OCI-LY7 (cell line): ENCODE data around the gene GBA2. TPM values are rescaled to one million over a fixed set of nuclear protein-coding genes. Genes with fewer than 3 reads are reported as not detected.

Source experiments
- BruUV-seq: library from RNA; stranded (reverse); fragments of 400-500 nt; replicated peaks from 2 replicates; lab custom pipeline; 2021; lab: Mats Ljungman, UMichigan
- CTCF ChIA-PET: fragments of 300-600 bp; sonication (Branson Sonifier 250); formaldehyde crosslinking; loops from one replicate; lab custom pipeline; 2022; ENCODE audit warnings: antibody characterized with exemption; ENCODE audit not compliant: unreplicated experiment; lab: Charles Lee
- POLR2A ChIA-PET: fragments of 300-600 bp; sonication (Branson Sonifier 250); formaldehyde crosslinking; loops from one replicate; lab custom pipeline; 2022; ENCODE audit warnings: antibody characterized with exemption; lab: Charles Lee
- DNase-seq: peaks from one replicate; pipeline ENCODE4 v3.0.0-alpha.2; 2015; ENCODE audit warnings: low spot score
- H2AFZ ChIP-seq: fragments of 200-600 bp; sonication (generic), shearing (Covaris generic); 2 replicates; pipeline ENCODE4 v1.6.1; 2014; ENCODE audit warnings: mild to moderate bottlenecking, antibody characterized with exemption, low read length, moderate library complexity
- H3K27ac ChIP-seq: fragments of 200-600 bp; sonication (generic); 2 replicates; pipeline ENCODE4 v1.5.1; 2014; ENCODE audit warnings: mixed run types, low read depth, mild to moderate bottlenecking, moderate library complexity, low read length, inconsistent platforms; ENCODE audit not compliant: poor library complexity, severe bottlenecking
- H3K36me3 ChIP-seq: fragments of 200-600 bp; sonication (generic); 2 replicates; pipeline ENCODE4 v1.6.1; 2014; ENCODE audit warnings: mild to moderate bottlenecking, antibody characterized with exemption, low read length, moderate library complexity, mixed read lengths; ENCODE audit not compliant: insufficient read depth
- H3K4me1 ChIP-seq: fragments of 200-600 bp; sonication (generic); 2 replicates; pipeline ENCODE4 v1.5.1; 2014; ENCODE audit warnings: mild to moderate bottlenecking, low read length; ENCODE audit not compliant: insufficient read depth, poor library complexity, severe bottlenecking
- H3K4me2 ChIP-seq: fragments of 200-600 bp; sonication (generic); 2 replicates; pipeline ENCODE4 v1.6.1; 2014; ENCODE audit warnings: mild to moderate bottlenecking, low read length
- H3K4me3 ChIP-seq: fragments of 200-600 bp; sonication (generic); 2 replicates; pipeline ENCODE4 v1.5.1; 2014; ENCODE audit warnings: mild to moderate bottlenecking, low read depth, low read length; ENCODE audit not compliant: poor library complexity, severe bottlenecking
- H3K79me2 ChIP-seq: fragments of 200-600 bp; sonication (generic); 2 replicates; pipeline ENCODE4 v1.6.1; 2016; ENCODE audit warnings: low read depth, mild to moderate bottlenecking, low read length, moderate library complexity, mixed read lengths; ENCODE audit not compliant: insufficient read depth
- H3K9me2 ChIP-seq: fragments of 200-600 bp; sonication (generic); 2 replicates; pipeline ENCODE4 v1.6.1; 2016; ENCODE audit warnings: mild to moderate bottlenecking, low read length, mixed read lengths; ENCODE audit not compliant: insufficient read depth
- H3K9me3 ChIP-seq: fragments of 200-600 bp; sonication (generic); 2 replicates; pipeline ENCODE4 v1.6.1; 2014; ENCODE audit warnings: mild to moderate bottlenecking, mixed run types, low read length, mixed read lengths
- H4K20me1 ChIP-seq: fragments of 200-600 bp; sonication (generic); 2 replicates; pipeline ENCODE4 v1.6.1; 2014; ENCODE audit warnings: mild to moderate bottlenecking, antibody characterized with exemption, low read length, moderate library complexity, mixed read lengths; ENCODE audit not compliant: insufficient read depth
- CTCF ChIP-seq: fragments of 200-600 bp; sonication (generic); conservative IDR thresholded peaks from 2 replicates; pipeline ENCODE4 v1.5.1; 2014; ENCODE audit warnings: mild to moderate bottlenecking, antibody characterized with exemption, low read length, moderate library complexity, mixed read lengths
- EZH2phosphoT487 ChIP-seq: fragments of 200-600 bp; sonication (generic); IDR thresholded peaks from 2 replicates; pipeline ENCODE4 v1.6.1; 2018; ENCODE audit warnings: low read depth, borderline replicate concordance, mild to moderate bottlenecking, mixed run types, antibody characterized with exemption, low read length, moderate library complexity, mixed read lengths
- intact Hi-C: fragments of 100-400 bp; cut with micrococcal nuclease; formaldehyde crosslinking; loops from one replicate; pipeline ENCODE4 v1.10.0; 2022; ENCODE audit not compliant: unreplicated experiment
- total RNA-seq, 2 experiments: library from RNA; depleted of rRNA in 1 of 2; stranded (reverse); fragments of >200 nt in 1 of 2; shearing (Covaris generic) in 1 of 2; gene quantifications; 2 replicates each; pipeline ENCODE4 v1.2.3, GENCODE V29; 2014 to 2022

The GBA2 gene
- total RNA-seq, 2 experiments from 2014 or later, result 66.0 to 68.2 TPM

GRCh38 chr9:35711501-35712428 is 37.3 kb downstream of the GBA2 start:
- no peak for DNase-seq
- ChIA-PET CTCF (interaction anchor here (0.6 kb wide), 1 partner anchor 13 kb away, joined by 3 read pairs; no protein-coding TSS in a partner anchor), POLR2A (no interaction called here)
- intact Hi-C loops, result no loop called here
- no peak overlapping the region for H3K27ac ChIP-seq
- H3K4me3 ChIP-seq, result no peak overlapping the region
- no peak overlapping the region for H2AFZ ChIP-seq
- H3K4me2 ChIP-seq, result no peak overlapping the region
- no peaks in the 10 kb centered on the region for H4K20me1 ChIP-seq
- no peaks in the 10 kb centered on the region for H3K4me1 ChIP-seq
- H3K9me2 ChIP-seq, result no peaks in the 10 kb centered on the region
- no TSS peak for BruUV-seq
- H3K36me3 ChIP-seq, result peaks cover 95% of the 10 kb centered on the region
- TF ChIP-seq EZH2phosphoT487 (no peak), CTCF (no peak)
- no peaks in the 10 kb centered on the region for H3K79me2 ChIP-seq
- no peaks in the 10 kb centered on the region for H3K9me3 ChIP-seq

- no peak for TF ChIP-seq EZH2phosphoT487
- TF ChIP-seq CTCF, result no peak
- H3K79me2 ChIP-seq, result no peaks in the 10 kb centered on the region
- H3K4me3 ChIP-seq, result no peak overlapping the region
- H3K36me3 ChIP-seq, result peaks cover 95% of the 10 kb centered on the region
- no peak overlapping the region for H2AFZ ChIP-seq
- H3K27ac ChIP-seq, result no peak overlapping the region
- H4K20me1 ChIP-seq, result no peaks in the 10 kb centered on the region
- intact Hi-C loops, result no loop called here
- ChIA-PET CTCF (no interaction called here), POLR2A (no interaction called here)
- no peaks in the 10 kb centered on the region for H3K9me3 ChIP-seq
- no peaks in the 10 kb centered on the region for H3K4me1 ChIP-seq
- TSS peak; percentile 48 for BruUV-seq
- H3K9me2 ChIP-seq, result no peaks in the 10 kb centered on the region
- no peak overlapping the region for H3K4me2 ChIP-seq
- DNase-seq, result no peak
Measured at GRCh38 chr9:35710818-35711500, 38.1 kb downstream of the GBA2 start.
